Right lobe of liver (tissue), 4 donors: ENCODE results near the gene MGA.

Experiments
- CTCF ChIP-seq, 4 donors: fragments of 200-600 bp in 3 of 4; fragments of 450-650 bp in 1 of 4; IDR thresholded peaks; one replicate each; pipeline versions ENCODE4 v1.5.1 to v1.8.0; 2016 to 2022; ENCODE audit warnings: antibody characterized with exemption in 4 of 4, mild to moderate bottlenecking in 2 of 4
- POLR2A ChIP-seq: fragments of 450-650 bp; IDR thresholded peaks from one replicate; pipeline ENCODE4 v1.6.1; 2017; ENCODE audit warnings: antibody characterized with exemption, mild to moderate bottlenecking
- donor health status: DM: no; HTN: no; CAD: no.
- donor health status: DM: no; HTN: no; CAD: no.
- donor health status: DM: no; HTN: yes; CAD: no.

GRCh38 chr15:41782371-41783282 lies 122.4 kb downstream of the MGA start:
- TF ChIP-seq CTCF (IDR thresholded peaks at IDR 0.05) (no peak), POLR2A (no peak)
